ENCODE data around the gene TUBGCP6.

- no peak for TF ChIP-seq TAF1 (IDR thresholded peaks at IDR 0.05; ENCODE audit: borderline replicate concordance, low read depth, low read length)
- no peak for TF ChIP-seq POLR2A (IDR thresholded peaks at IDR 0.05; ENCODE audit: low read depth, low read length)
- no peak for TF ChIP-seq POLR2AphosphoS5 (IDR thresholded peaks at IDR 0.05; ENCODE audit: low read depth, low read length)
Measured at GRCh38 chr22:50242406-50242949, 2.3 kb downstream of the TUBGCP6 start.

All from GM12892 (cell line).